Ascending aorta (tissue), 2 donors: ENCODE measurements around the gene ESRRB. TPM values are rescaled to one million over a fixed set of nuclear protein-coding genes. Genes with fewer than 3 reads are reported as not detected.
A peak's percentile ranks its signal among the peaks of the same experiment; 100 is the strongest.

Experiments
- DNase-seq, 2 donors: peaks; one replicate each; pipeline ENCODE4 v3.0.0-alpha.2; 2019; ENCODE audit warnings: low spot score in 2 of 2
- H3K27ac ChIP-seq, 2 donors: fragments of 200-600 bp; sonication (generic); one replicate each; pipeline ENCODE4 v1.5.1; 2016 to 2017; ENCODE audit warnings: mild to moderate bottlenecking in 1 of 2
- H3K27me3 ChIP-seq: fragments of 200-600 bp; sonication (generic); one replicate; pipeline ENCODE4 v1.5.1; 2017
- H3K36me3 ChIP-seq, 2 donors: fragments of 200-600 bp; sonication (generic); one replicate each; pipeline ENCODE4 v1.5.1; 2016
- H3K4me1 ChIP-seq, 2 donors: fragments of 200-600 bp; sonication (generic); one replicate each; pipeline ENCODE4 v1.5.1; 2016 to 2017; ENCODE audit warnings: mild to moderate bottlenecking in 1 of 2
- H3K4me3 ChIP-seq, 2 donors: fragments of 200-600 bp; sonication (generic); one replicate each; pipeline ENCODE4 v1.5.1; 2016 to 2017; ENCODE audit warnings: mild to moderate bottlenecking in 1 of 2
- H3K9me3 ChIP-seq, 2 donors: fragments of 200-600 bp; sonication (generic); one replicate each; pipeline ENCODE4 v1.5.1; 2016
- intact Hi-C: fragments of 100-400 bp; cut with DNase I; formaldehyde crosslinking; loops from one replicate; pipeline ENCODE4 v1.15.1; 2023
- total RNA-seq: library from RNA; depleted of rRNA; stranded (reverse); fragments of >200 nt; gene quantifications from one replicate; pipeline ENCODE4 v1.1.0, GENCODE V29; 2016
- TF ChIP-seq, protein P1 (sequence below), 3 experiments: fragments of 200-600 bp in 2 of 3; fragments of 450-650 bp in 1 of 3; sonication (generic) in 2 of 3; IDR thresholded peaks; one replicate each; pipeline ENCODE4 v1.5.1; 2016 to 2019; ENCODE audit warnings: antibody characterized with exemption in 3 of 3, mild to moderate bottlenecking in 1 of 3, moderate library complexity in 1 of 3

ESRRB gene
- total RNA-seq, 1 donor from 2014 or later = 1.6 TPM

DNA sequence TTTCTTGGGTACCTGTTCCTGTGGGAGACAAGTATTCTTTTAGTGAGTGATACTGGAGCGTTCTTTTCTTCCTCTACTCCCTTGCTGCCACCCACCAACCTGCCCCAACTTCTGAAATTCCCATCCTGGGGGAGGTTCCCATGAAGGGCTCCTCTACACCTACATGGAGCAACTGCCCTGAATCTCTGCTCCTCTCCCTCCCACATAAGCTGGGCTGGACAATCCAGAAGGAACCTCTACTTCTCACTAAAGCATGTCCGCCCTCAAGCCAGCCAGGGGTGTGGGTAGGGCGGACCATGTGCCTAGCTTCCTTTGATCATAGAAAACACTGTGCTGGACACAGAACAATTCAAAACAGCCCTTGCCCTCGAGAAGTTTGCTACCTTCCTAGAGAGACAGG lies 25.9 kb upstream of the ESRRB start:
- no peak overlapping the region for H3K4me3 ChIP-seq
- intact Hi-C loops = no loop called here
- H3K27ac ChIP-seq = no peak overlapping the region
- H3K27me3 ChIP-seq = no peaks in the 10 kb centered on the region
- no peaks in the 10 kb centered on the region for H3K4me1 ChIP-seq
- DNase-seq = no peak
- H3K9me3 ChIP-seq = no peaks in the 10 kb centered on the region
- H3K36me3 ChIP-seq = no peaks in the 10 kb centered on the region
- TF ChIP-seq, protein P1, sequence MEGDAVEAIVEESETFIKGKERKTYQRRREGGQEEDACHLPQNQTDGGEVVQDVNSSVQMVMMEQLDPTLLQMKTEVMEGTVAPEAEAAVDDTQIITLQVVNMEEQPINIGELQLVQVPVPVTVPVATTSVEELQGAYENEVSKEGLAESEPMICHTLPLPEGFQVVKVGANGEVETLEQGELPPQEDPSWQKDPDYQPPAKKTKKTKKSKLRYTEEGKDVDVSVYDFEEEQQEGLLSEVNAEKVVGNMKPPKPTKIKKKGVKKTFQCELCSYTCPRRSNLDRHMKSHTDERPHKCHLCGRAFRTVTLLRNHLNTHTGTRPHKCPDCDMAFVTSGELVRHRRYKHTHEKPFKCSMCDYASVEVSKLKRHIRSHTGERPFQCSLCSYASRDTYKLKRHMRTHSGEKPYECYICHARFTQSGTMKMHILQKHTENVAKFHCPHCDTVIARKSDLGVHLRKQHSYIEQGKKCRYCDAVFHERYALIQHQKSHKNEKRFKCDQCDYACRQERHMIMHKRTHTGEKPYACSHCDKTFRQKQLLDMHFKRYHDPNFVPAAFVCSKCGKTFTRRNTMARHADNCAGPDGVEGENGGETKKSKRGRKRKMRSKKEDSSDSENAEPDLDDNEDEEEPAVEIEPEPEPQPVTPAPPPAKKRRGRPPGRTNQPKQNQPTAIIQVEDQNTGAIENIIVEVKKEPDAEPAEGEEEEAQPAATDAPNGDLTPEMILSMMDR (IDR thresholded peaks at IDR 0.05) = no peak

DNA sequence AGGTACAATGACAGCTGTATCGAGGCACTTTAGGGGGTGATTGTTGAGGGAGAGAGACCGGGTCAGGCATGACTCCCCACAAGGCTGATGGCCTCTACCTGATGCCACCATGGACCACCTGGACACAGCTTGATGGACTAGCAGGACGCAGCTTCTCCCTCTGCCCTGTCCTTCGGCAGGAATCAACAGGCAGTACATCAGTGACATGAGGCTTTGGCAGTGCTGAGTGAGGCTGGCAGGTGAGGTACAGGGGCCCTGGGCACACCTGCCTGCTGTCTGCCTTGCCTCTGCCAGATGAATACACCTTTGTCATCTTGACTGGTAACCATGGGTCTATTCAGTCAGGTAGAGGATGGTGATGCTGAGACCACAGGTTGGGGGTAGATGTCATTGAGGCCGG lies 25.3 kb upstream of the ESRRB start:
- no peak for DNase-seq
- Histone ChIP-seq H3K27me3 (no peaks in the 10 kb centered on the region), H3K4me3 (no peak overlapping the region), H3K27ac (no peak overlapping the region), H3K4me1 (no peaks in the 10 kb centered on the region), H3K36me3 (no peaks in the 10 kb centered on the region), H3K9me3 (no peaks in the 10 kb centered on the region)
- TF ChIP-seq, protein P1 (IDR thresholded peaks at IDR 0.05) = no peak
- intact Hi-C loops = no loop called here

DNA sequence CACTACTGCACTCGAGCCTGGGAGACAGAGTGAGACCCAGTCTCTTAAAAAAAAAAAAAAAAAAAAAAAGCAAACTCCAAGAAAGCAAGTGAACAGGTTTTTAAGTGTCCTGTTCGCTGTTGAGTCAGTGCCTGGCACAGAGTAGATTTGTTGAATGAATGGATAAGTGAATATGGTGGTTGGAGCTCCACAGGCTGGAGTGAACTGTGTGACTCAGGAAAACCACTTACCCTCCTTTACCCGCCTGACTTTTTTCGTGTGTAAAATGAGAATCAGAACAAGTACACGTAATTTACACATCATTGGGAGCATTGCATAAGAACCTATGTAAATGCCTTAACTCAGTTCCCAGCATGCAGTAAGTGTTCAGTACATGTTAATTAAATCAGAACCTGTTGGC lies 24.0 kb upstream of the ESRRB start:
- H3K4me3 ChIP-seq = no peak overlapping the region
- intact Hi-C loops = loop anchor here (2.0 kb wide), 1 partner anchor 301 kb away; no protein-coding TSS in a partner anchor
- no peak for DNase-seq
- H3K9me3 ChIP-seq = no peaks in the 10 kb centered on the region
- H3K4me1 ChIP-seq = no peaks in the 10 kb centered on the region
- no peaks in the 10 kb centered on the region for H3K36me3 ChIP-seq
- TF ChIP-seq, protein P1 (IDR thresholded peaks at IDR 0.05) = no peak
- no peak overlapping the region for H3K27ac ChIP-seq
- no peaks in the 10 kb centered on the region for H3K27me3 ChIP-seq

DNA sequence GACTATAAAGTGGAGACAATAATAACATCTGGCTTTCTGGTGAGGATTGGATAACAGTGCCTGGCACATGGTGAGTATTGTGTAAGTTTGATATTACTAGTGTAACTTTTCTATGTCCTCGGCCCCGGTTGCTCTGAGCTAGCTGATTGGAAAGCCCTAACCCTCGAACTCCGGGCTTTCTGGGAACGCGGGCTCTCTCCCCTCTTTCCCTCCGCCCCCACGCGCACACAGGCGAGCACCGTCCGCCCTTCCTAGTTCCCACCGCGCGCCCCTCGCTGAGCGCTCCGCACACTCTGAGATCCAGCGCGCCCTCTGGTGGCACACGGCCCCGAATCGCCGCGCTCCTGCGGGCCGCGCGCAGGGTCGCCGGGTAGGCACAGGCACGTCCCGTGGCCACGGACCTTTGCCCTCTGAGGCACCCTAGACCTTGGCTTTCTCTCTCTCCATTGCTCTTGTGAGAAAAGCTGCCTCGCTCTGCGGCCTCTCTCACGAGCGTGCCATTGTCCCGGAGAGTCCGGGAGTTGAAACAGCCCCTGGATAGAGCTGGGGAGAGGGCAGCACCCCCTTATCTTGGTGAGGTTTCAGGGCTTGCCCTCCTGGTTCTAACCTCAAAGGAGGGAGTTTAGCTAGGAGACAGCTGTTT lies 23.2 kb upstream of the ESRRB start:
- Histone ChIP-seq H3K27ac (no peak overlapping the region), H3K4me1 (no peaks in the 10 kb centered on the region), H3K9me3 (no peaks in the 10 kb centered on the region), H3K27me3 (no peaks in the 10 kb centered on the region), H3K36me3 (no peaks in the 10 kb centered on the region), H3K4me3 (peak overlapping the region; percentile 26 to 42)
- TF ChIP-seq, protein P1 (IDR thresholded peaks at IDR 0.05) = peak; percentile 64 to 84 (median 66)
- intact Hi-C loops = loop anchor here (2.0 kb wide), 1 partner anchor 302 kb away; no protein-coding TSS in a partner anchor
- no peak for DNase-seq

DNA sequence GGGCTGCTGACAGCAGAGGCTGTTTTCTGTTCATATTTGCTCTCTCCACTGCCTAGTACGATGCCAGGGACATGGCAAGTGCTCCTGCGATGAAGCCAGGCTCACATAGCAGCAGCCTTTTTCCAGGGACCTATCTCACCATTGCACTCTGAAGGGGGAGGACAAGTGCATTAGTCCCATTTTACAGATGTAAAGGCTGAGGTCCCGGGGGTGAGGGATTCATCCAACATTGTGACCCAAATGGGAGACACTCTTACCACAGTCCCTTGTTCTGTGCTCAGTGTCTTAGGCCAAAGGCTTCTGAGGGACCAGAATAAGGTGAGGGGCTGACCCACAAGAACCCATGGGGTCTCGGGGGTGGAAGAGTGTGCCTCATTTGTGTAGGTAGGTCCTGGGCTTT lies 21.6 kb upstream of the ESRRB start:
- Histone ChIP-seq H3K36me3 (no peaks in the 10 kb centered on the region), H3K4me3 (no peak overlapping the region), H3K4me1 (no peaks in the 10 kb centered on the region), H3K9me3 (no peaks in the 10 kb centered on the region), H3K27ac (no peak overlapping the region), H3K27me3 (no peaks in the 10 kb centered on the region)
- intact Hi-C loops = no loop called here
- TF ChIP-seq, protein P1 (IDR thresholded peaks at IDR 0.05) = no peak
- DNase-seq = no peak

DNA sequence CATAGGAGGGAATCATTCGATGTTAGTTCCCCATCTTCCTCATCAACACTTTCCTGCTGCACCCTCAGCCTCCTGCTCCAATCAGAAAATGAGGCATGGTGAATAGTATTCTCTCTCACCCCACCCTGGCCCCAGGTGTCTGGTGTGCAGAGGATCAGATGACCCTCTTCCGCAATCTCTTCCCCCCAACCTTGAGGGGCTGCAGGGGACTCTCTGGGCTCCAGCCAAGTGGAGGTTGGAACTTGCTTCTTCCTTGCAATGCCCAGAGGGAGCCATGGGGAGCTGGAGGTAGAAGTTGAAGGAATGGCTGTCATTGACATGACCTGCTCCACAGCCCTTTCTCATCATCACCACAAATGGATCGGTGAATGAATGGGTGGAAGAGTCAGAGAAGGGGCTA lies 20.2 kb upstream of the ESRRB start:
- Histone ChIP-seq H3K27me3 (no peaks in the 10 kb centered on the region), H3K27ac (no peak overlapping the region), H3K4me3 (no peak overlapping the region), H3K9me3 (no peaks in the 10 kb centered on the region), H3K4me1 (no peaks in the 10 kb centered on the region), H3K36me3 (no peaks in the 10 kb centered on the region)
- TF ChIP-seq, protein P1 (IDR thresholded peaks at IDR 0.05) = no peak
- DNase-seq = no peak
- intact Hi-C loops = no loop called here
